ENCODE data around the gene LPCAT1. TPM values are rescaled to one million over a fixed set of nuclear protein-coding genes. Genes with fewer than 3 reads are reported as not detected.

Gene LPCAT1
- total RNA-seq, 3 donors from 2014 or later (not counting 1 experiment from before 2014, with no cell fraction given), result 196 to 302 (median 252) TPM

- WGBS (ENCODE audit: insufficient coverage), result 57% methylated on average over 23 of the region's 23 CpGs
- peak overlapping the region; percentile 91 to 97 for H3K27ac Mint-ChIP-seq
Observed at GRCh38 chr5:1502046-1502736, 21.6 kb downstream of the LPCAT1 start.

GRCh38 chr5:1501372-1502045, 22.3 kb downstream of the LPCAT1 start:
- H3K36me3 ChIP-seq (ENCODE audit: control insufficient read depth, insufficient read depth, low read length), result peaks cover 28% of the 10 kb centered on the region
- H3K9me3 Mint-ChIP-seq, result no peaks in the 10 kb centered on the region
- H3K27ac Mint-ChIP-seq, result peak overlapping the region; percentile 91 to 97
- no peak overlapping the region for H3K4me3 ChIP-seq (ENCODE audit: low read length)
- no peaks in the 10 kb centered on the region for H3K36me3 Mint-ChIP-seq
- peaks cover 81 to 92% of the 10 kb centered on the region in 2 donors for H3K4me1 Mint-ChIP-seq
- no peaks in the 10 kb centered on the region for H3K27me3 Mint-ChIP-seq (ENCODE audit: low read depth in 2 of 2)
- 93% methylated on average over 28 of the region's 28 CpGs for WGBS (ENCODE audit: insufficient coverage)
- DNase-seq (no peak), ATAC-seq (no peak)
- no peak for TF ChIP-seq CTCF (IDR thresholded peaks at IDR 0.05)
- H3K4me1 ChIP-seq (ENCODE audit: control insufficient read depth, insufficient read depth, low read length), result peaks cover 95% of the 10 kb centered on the region
- no peaks in the 10 kb centered on the region for H3K9me3 ChIP-seq (ENCODE audit: control insufficient read depth, insufficient read depth, low read length)
- intact Hi-C loops (cut with micrococcal nuclease), result loop anchor here (2.0 kb wide), 1 partner anchor 35 kb away; no protein-coding TSS in a partner anchor
- peak overlapping the region; percentile 87 for H3K4me3 Mint-ChIP-seq
- no peaks in the 10 kb centered on the region for H3K27me3 ChIP-seq (ENCODE audit: control insufficient read depth, insufficient read depth, low read length)
- H3K27ac ChIP-seq (ENCODE audit: low read length), result peak overlapping the region; percentile 89

More at GRCh38 chr5:1502046-1502736, 21.6 kb downstream of the LPCAT1 start:
- Mint-ChIP-seq H3K4me3 (peak overlapping the region; percentile 87), H3K9me3 (no peaks in the 10 kb centered on the region), H3K4me1 (peaks cover 77 to 92% of the 10 kb centered on the region in 2 donors), H3K27me3 (ENCODE audit: low read depth in 2 of 2) (no peaks in the 10 kb centered on the region), H3K36me3 (no peaks in the 10 kb centered on the region)
- no peaks in the 10 kb centered on the region for H3K9me3 ChIP-seq (ENCODE audit: control insufficient read depth, insufficient read depth, low read length)
- DNase-seq (peak; percentile 69 to 79), ATAC-seq (peak; percentile 82 to 90 (median 84))
- H3K36me3 ChIP-seq (ENCODE audit: control insufficient read depth, insufficient read depth, low read length), result peaks cover 28% of the 10 kb centered on the region
- no peak overlapping the region for H3K4me3 ChIP-seq (ENCODE audit: low read length)
- intact Hi-C loops (cut with micrococcal nuclease), result loop anchor here (2.0 kb wide), 1 partner anchor 35 kb away; no protein-coding TSS in a partner anchor
- no peak for TF ChIP-seq CTCF (IDR thresholded peaks at IDR 0.05)
- H3K27me3 ChIP-seq (ENCODE audit: control insufficient read depth, insufficient read depth, low read length), result no peaks in the 10 kb centered on the region
- H3K4me1 ChIP-seq (ENCODE audit: control insufficient read depth, insufficient read depth, low read length), result peaks cover 95% of the 10 kb centered on the region
- peak overlapping the region; percentile 89 for H3K27ac ChIP-seq (ENCODE audit: low read length)

GRCh38 chr5:1500411-1501091, 23.2 kb downstream of the LPCAT1 start:
- DNase-seq (no peak), ATAC-seq (no peak)
- peak overlapping the region; percentile 91 to 97 for H3K27ac Mint-ChIP-seq
- peaks cover 28% of the 10 kb centered on the region for H3K36me3 ChIP-seq (ENCODE audit: control insufficient read depth, insufficient read depth, low read length)
- peak overlapping the region; percentile 89 for H3K27ac ChIP-seq (ENCODE audit: low read length)
- peaks cover 82 to 92% of the 10 kb centered on the region in 2 donors for H3K4me1 Mint-ChIP-seq
- H3K4me3 Mint-ChIP-seq, result peak overlapping the region; percentile 75
- no peaks in the 10 kb centered on the region for H3K36me3 Mint-ChIP-seq
- 93% methylated on average over 16 of the region's 16 CpGs for WGBS (ENCODE audit: insufficient coverage)
- H3K27me3 ChIP-seq (ENCODE audit: control insufficient read depth, insufficient read depth, low read length), result no peaks in the 10 kb centered on the region
- H3K4me1 ChIP-seq (ENCODE audit: control insufficient read depth, insufficient read depth, low read length), result peaks cover 95% of the 10 kb centered on the region
- H3K4me3 ChIP-seq (ENCODE audit: low read length), result no peak overlapping the region
- H3K9me3 ChIP-seq (ENCODE audit: control insufficient read depth, insufficient read depth, low read length), result no peaks in the 10 kb centered on the region
- no peaks in the 10 kb centered on the region for H3K27me3 Mint-ChIP-seq (ENCODE audit: low read depth in 2 of 2)
- no peaks in the 10 kb centered on the region for H3K9me3 Mint-ChIP-seq
- no peak for TF ChIP-seq CTCF (IDR thresholded peaks at IDR 0.05)
- intact Hi-C loops (cut with micrococcal nuclease), result no loop called here
